Stimulated activated naive CD4-positive, alpha-beta T cell treated with Interleukin-2 at 50 U/mL for 16 hours (primary cell): ENCODE measurements around the gene TOMM40.
"Not testable (repeated sequence)": the region's sequence is repeated elsewhere in the genome, so short reads cannot be mapped to it uniquely, and the experiment has no call there.

ENCODE experiments used
- DNase-seq: peaks from one replicate; lab custom pipeline; 2025; lab: John Stamatoyannopoulos, UW

The TOMM40 gene

GRCh38 chr19:44871809-44872208, 19.2 kb upstream of the TOMM40 start:
- DNase-seq, result no peak

- DNase-seq, result no peak
These were observed 18.4 kb upstream of the TOMM40 start for GRCh38 chr19:44872661-44873060.

- DNase-seq, result no peak
These were observed 16.7 kb upstream of the TOMM40 start for GRCh38 chr19:44874317-44874716.

- DNase-seq, result no peak
These were observed 15.2 kb upstream of the TOMM40 start for GRCh38 chr19:44875666-44876451.

GRCh38 chr19:44876930-44877535, 14.0 kb upstream of the TOMM40 start:
- no peak for DNase-seq

GRCh38 chr19:44878120-44878865, 12.8 kb upstream of the TOMM40 start:
- no peak for DNase-seq

- no peak for DNase-seq
These were observed 11.6 kb upstream of the TOMM40 start for GRCh38 chr19:44879309-44880065.

GRCh38 chr19:44882063-44882462, 9.0 kb upstream of the TOMM40 start:
- DNase-seq, result no peak

- not testable (repeated sequence) for DNase-seq
These were observed 8.2 kb upstream of the TOMM40 start for GRCh38 chr19:44882619-44883397.

- DNase-seq, result no peak
These were observed 7.1 kb upstream of the TOMM40 start for GRCh38 chr19:44883922-44884321.

GRCh38 chr19:44884566-44884965, 6.5 kb upstream of the TOMM40 start:
- DNase-seq, result no peak

- no peak for DNase-seq
These were observed 4.9 kb upstream of the TOMM40 start for GRCh38 chr19:44886141-44886540.

GRCh38 chr19:44887648-44888047, 3.4 kb upstream of the TOMM40 start:
- DNase-seq, result no peak

GRCh38 chr19:44888335-44888734, 2.7 kb upstream of the TOMM40 start:
- DNase-seq, result not testable (repeated sequence)

GRCh38 chr19:44889830-44890365, 1.2 kb upstream of the TOMM40 start:
- no peak for DNase-seq

GRCh38 chr19:44890366-44891015, 563 bp upstream of the TOMM40 start:
- DNase-seq, result peak; percentile 100

- no peak for DNase-seq
These were observed 1.9 kb downstream of the TOMM40 start for GRCh38 chr19:44892932-44893331.

- DNase-seq, result no peak
These were observed 2.4 kb downstream of the TOMM40 start for GRCh38 chr19:44893332-44894051.

- no peak for DNase-seq
These were observed 3.0 kb downstream of the TOMM40 start for GRCh38 chr19:44894052-44894400.

- DNase-seq, result no peak
These were observed 3.9 kb downstream of the TOMM40 start for GRCh38 chr19:44894946-44895345.
